ENCODE measurements around the gene LMCD1.

Gene LMCD1

GRCh38 chr3:8457039-8457438 lies 44.6 kb upstream of the LMCD1 start:
- H3K9me3 ChIP-seq (ENCODE audit: severe bottlenecking): no peaks in the 10 kb centered on the region
- TF ChIP-seq CTCF (IDR thresholded peaks at IDR 0.05; ENCODE audit: low read depth, low read length): no peak
- H3K27ac ChIP-seq: no peak overlapping the region
- no peaks in the 10 kb centered on the region for H3K27me3 ChIP-seq (ENCODE audit: insufficient read depth, low read depth, severe bottlenecking)
- DNase-seq: no peak
- H3K4me3 ChIP-seq (ENCODE audit: low read depth, low read length): no peak overlapping the region
- no peaks in the 10 kb centered on the region for H3K36me3 ChIP-seq

DNA sequence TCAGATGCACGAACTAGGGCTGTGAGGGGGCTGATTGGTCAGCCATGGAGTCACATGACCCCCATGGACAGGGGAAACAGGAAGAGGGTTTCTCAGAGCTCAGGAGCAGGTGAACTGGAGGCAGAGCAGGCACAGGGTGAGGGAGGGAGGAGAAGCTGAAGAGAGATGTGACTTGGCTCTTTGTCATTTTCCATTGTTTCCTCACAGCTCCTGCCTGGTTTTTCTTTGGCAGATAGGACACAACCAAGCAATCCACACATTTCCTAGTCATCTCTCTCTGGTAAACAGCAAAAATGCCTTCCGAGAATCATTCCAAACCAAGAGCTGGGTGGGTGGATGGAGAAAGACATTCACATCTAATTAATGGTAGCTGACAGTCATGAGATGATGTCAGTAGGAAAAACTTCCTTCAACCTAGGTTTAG lies 43.4 kb upstream of the LMCD1 start:
- DNase-seq: no peak
- Histone ChIP-seq H3K4me3 (ENCODE audit: low read depth, low read length) (no peak overlapping the region), H3K27me3 (ENCODE audit: insufficient read depth, low read depth, severe bottlenecking) (no peaks in the 10 kb centered on the region), H3K9me3 (ENCODE audit: severe bottlenecking) (no peaks in the 10 kb centered on the region), H3K27ac (no peak overlapping the region), H3K36me3 (no peaks in the 10 kb centered on the region)
- no peak for TF ChIP-seq CTCF (IDR thresholded peaks at IDR 0.05; ENCODE audit: low read depth, low read length)

- TF ChIP-seq CTCF (IDR thresholded peaks at IDR 0.05; ENCODE audit: low read depth, low read length): no peak
- H3K27me3 ChIP-seq (ENCODE audit: insufficient read depth, low read depth, severe bottlenecking): no peaks in the 10 kb centered on the region
- no peak overlapping the region for H3K27ac ChIP-seq
- H3K36me3 ChIP-seq: no peaks in the 10 kb centered on the region
- no peak for DNase-seq
- H3K9me3 ChIP-seq (ENCODE audit: severe bottlenecking): no peaks in the 10 kb centered on the region
- H3K4me3 ChIP-seq (ENCODE audit: low read depth, low read length): no peak overlapping the region
These were observed 42.9 kb upstream of the LMCD1 start for GRCh38 chr3:8458711-8459110.

DNA sequence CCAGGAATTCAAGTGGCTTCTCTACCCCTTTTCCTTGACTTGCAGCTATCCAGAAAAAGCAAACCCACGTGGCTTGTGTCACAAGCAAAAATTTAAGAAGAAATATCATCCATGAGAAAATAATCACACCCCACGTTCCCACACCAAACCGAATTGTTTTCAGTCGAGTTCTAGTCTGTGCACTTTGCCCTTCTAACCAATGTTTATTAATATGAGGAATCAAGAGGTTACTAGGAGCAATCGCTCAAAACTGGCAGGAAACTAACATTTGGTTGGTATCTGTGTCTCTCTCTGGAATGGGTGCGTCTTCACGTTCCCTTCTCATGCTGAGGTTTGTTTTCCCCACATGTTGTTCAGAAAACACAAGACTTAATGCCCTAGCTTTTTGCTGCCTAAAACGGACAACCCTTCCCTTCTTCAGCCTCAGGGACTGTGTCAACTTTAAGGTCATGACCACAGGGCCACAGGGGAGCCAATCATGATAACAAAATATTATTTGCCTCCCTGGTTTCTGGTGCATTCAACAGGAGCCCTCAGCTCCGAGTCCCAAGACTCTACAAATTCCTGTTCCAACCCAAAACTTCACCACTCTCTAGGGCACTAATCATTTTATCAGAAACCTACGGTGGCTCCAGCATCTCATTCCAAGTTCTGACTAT lies 41.4 kb upstream of the LMCD1 start:
- Histone ChIP-seq H3K9me3 (ENCODE audit: severe bottlenecking) (no peaks in the 10 kb centered on the region), H3K27ac (no peak overlapping the region), H3K27me3 (ENCODE audit: insufficient read depth, low read depth, severe bottlenecking) (no peaks in the 10 kb centered on the region), H3K36me3 (no peaks in the 10 kb centered on the region), H3K4me3 (ENCODE audit: low read depth, low read length) (no peak overlapping the region)
- DNase-seq: no peak
- TF ChIP-seq CTCF (IDR thresholded peaks at IDR 0.05; ENCODE audit: low read depth, low read length): no peak

- no peak for TF ChIP-seq CTCF (IDR thresholded peaks at IDR 0.05; ENCODE audit: low read depth, low read length)
- H3K27me3 ChIP-seq (ENCODE audit: insufficient read depth, low read depth, severe bottlenecking): no peaks in the 10 kb centered on the region
- no peak overlapping the region for H3K27ac ChIP-seq
- DNase-seq: no peak
- no peak overlapping the region for H3K4me3 ChIP-seq (ENCODE audit: low read depth, low read length)
- no peaks in the 10 kb centered on the region for H3K36me3 ChIP-seq
- H3K9me3 ChIP-seq (ENCODE audit: severe bottlenecking): no peaks in the 10 kb centered on the region
These were observed 40.7 kb upstream of the LMCD1 start for GRCh38 chr3:8460815-8461456.

DNA sequence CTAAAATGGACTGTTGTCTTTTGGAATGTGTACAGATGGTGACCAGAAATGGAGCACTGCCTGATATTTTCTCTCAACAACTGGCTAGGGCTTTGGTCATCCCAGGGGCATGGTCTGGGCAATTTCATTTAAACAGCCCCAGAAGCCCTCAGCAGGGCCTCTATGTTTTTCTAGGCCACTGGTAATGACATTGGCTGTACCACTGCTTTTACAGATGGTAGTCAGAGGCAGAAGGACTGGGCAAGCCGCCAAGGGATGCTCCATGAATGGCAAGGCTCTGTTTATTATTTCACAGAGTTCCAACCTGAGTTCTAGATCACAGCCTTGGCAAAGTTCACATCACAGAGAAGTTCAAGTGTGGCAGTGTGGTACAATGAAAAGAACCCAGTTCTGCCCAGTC lies 37.0 kb upstream of the LMCD1 start:
- H3K36me3 ChIP-seq: no peaks in the 10 kb centered on the region
- H3K9me3 ChIP-seq (ENCODE audit: severe bottlenecking): no peaks in the 10 kb centered on the region
- TF ChIP-seq CTCF (IDR thresholded peaks at IDR 0.05; ENCODE audit: low read depth, low read length): no peak
- H3K27ac ChIP-seq: no peak overlapping the region
- DNase-seq: no peak
- H3K27me3 ChIP-seq (ENCODE audit: insufficient read depth, low read depth, severe bottlenecking): no peaks in the 10 kb centered on the region
- H3K4me3 ChIP-seq (ENCODE audit: low read depth, low read length): no peak overlapping the region
